GM21528 (cell line): ENCODE results near the gene ETV1.

ENCODE experiments used
- ATAC-seq: cut with Tn5 transposase; IDR thresholded peaks from one replicate; pipeline ENCODE4 v1.9.1; 2021; ENCODE audit warnings: mild to moderate bottlenecking, moderate library complexity; ENCODE audit not compliant: unreplicated experiment, low FRiP score

Gene ETV1

GRCh38 chr7:13989126-13989948 is at the start of gene ETV1:
Gene ETV1 (minus strand): TSS chr7:13989666. CDS start chr7:13989052, 614 bp downstream.
- no peak for ATAC-seq

GRCh38 chr7:14024406-14024805 is 34.9 kb upstream of the ETV1 start:
- no peak for ATAC-seq

GRCh38 chr7:14023838-14024237 is 34.4 kb upstream of the ETV1 start:
- ATAC-seq, result no peak

- no peak for ATAC-seq
Observed at GRCh38 chr7:14023342-14023741, 33.9 kb upstream of the ETV1 start.

GRCh38 chr7:14021069-14021468 is 31.6 kb upstream of the ETV1 start:
- ATAC-seq, result no peak

- no peak for ATAC-seq
Observed at GRCh38 chr7:14020339-14020900, 31.0 kb upstream of the ETV1 start.

- ATAC-seq, result no peak
Observed at GRCh38 chr7:14018751-14019150, 29.3 kb upstream of the ETV1 start.

GRCh38 chr7:14016950-14017349 is 27.5 kb upstream of the ETV1 start:
- ATAC-seq, result no peak

- no peak for ATAC-seq
Observed at GRCh38 chr7:14013898-14014297, 24.4 kb upstream of the ETV1 start.

- ATAC-seq, result no peak
Observed at GRCh38 chr7:14009453-14010418, 20.3 kb upstream of the ETV1 start.

- ATAC-seq, result no peak
Observed at GRCh38 chr7:14001139-14001538, 11.7 kb upstream of the ETV1 start.

- ATAC-seq, result no peak
Observed at GRCh38 chr7:14000247-14000646, 10.8 kb upstream of the ETV1 start.

- no peak for ATAC-seq
Observed at GRCh38 chr7:13998866-13999265, 9.4 kb upstream of the ETV1 start.

GRCh38 chr7:13992596-13992964 is 3.1 kb upstream of the ETV1 start:
- ATAC-seq, result no peak

GRCh38 chr7:13991791-13992595 is 2.5 kb upstream of the ETV1 start:
- no peak for ATAC-seq

GRCh38 chr7:13990984-13991790 is 1.7 kb upstream of the ETV1 start:
- no peak for ATAC-seq

GRCh38 chr7:13990319-13990983 is 985 bp upstream of the ETV1 start:
- ATAC-seq, result peak; percentile 62

GRCh38 chr7:13989949-13990305 is 461 bp upstream of the ETV1 start:
- no peak for ATAC-seq

GRCh38 chr7:13988731-13989125 is 738 bp downstream of the ETV1 start:
- no peak for ATAC-seq
